ENCODE data around the gene NPY5R. TPM values are rescaled to one million over a fixed set of nuclear protein-coding genes. Genes with fewer than 3 reads are reported as not detected.

NPY5R gene
- total and polyA plus RNA-seq, 2 donors (not counting 3 experiments of a cell fraction or from before 2014, with no cell fraction given) = not detected

- Histone ChIP-seq H3K27ac (ENCODE audit: insufficient read depth, low read depth, low read length) (no peak overlapping the region), H3K9me3 (replicated peaks; ENCODE audit: control insufficient read depth, insufficient read depth, low read length) (no peaks in the 10 kb centered on the region), H3K9ac (replicated peaks; ENCODE audit: extremely low read depth, insufficient read depth, low read length) (no peak overlapping the region), H2AFZ (ENCODE audit: low read depth, low read length) (no peak overlapping the region), H3K4me1 (ENCODE audit: control insufficient read depth, extremely low read depth, insufficient read depth, low read length) (no peaks in the 10 kb centered on the region), H3K4me2 (ENCODE audit: insufficient read depth, low read length) (no peak overlapping the region), H3K4me3 (replicated peaks in 1 of 3; ENCODE audit: insufficient read depth in 1 of 3, low read depth in 1 of 3, low read length in 3 of 3) (no peak overlapping the region), H3K79me2 (ENCODE audit: control insufficient read depth, insufficient read depth, low read length) (no peaks in the 10 kb centered on the region), H4K20me1 (replicated peaks; ENCODE audit: control insufficient read depth, extremely low read depth, insufficient read depth, low read length) (no peaks in the 10 kb centered on the region), H3K27me3 (ENCODE audit: control insufficient read depth in 2 of 2, insufficient read depth in 2 of 2, low read length in 2 of 2) (no peaks in the 10 kb centered on the region), H3K9me1 (replicated peaks; ENCODE audit: control insufficient read depth, extremely low read depth, insufficient read depth, low read length) (no peaks in the 10 kb centered on the region), H3K36me3 (ENCODE audit: control insufficient read depth in 2 of 2, extremely low read depth in 1 of 2, insufficient read depth in 2 of 2, low read length in 2 of 2) (no peaks in the 10 kb centered on the region)
- no TSS peak for BruUV-seq (replicated peaks)
- POLR2A ChIA-PET = no interaction called here
- DNase-seq (ENCODE audit: low read depth, low spot score) = no peak
- CTCF ChIA-PET = no interaction called here
- FAIRE-seq = no peak
- intact Hi-C loops (cut with micrococcal nuclease) (no loop called here), dilution Hi-C loops (cut with MboI; ENCODE audit: extremely low pct_ligation_motif_present, low sequenced_read_pairs) (no loop called here)
- TF ChIP-seq POLR2AphosphoS5 (IDR thresholded peaks at IDR 0.05; ENCODE audit: insufficient read depth, low read depth, low read length) (no peak), MAX (IDR thresholded peaks at IDR 0.05; ENCODE audit: insufficient read depth, insufficient read length) (no peak), MYC (IDR thresholded peaks at IDR 0.05; ENCODE audit: low read depth, low read length) (no peak), POLR2A (IDR thresholded peaks at IDR 0.05; ENCODE audit: low read depth, low read length) (no peak), GATA2 (IDR thresholded peaks at IDR 0.05; ENCODE audit: insufficient read depth, insufficient read length, low read depth, low read length) (no peak), FOS (IDR thresholded peaks at IDR 0.05; ENCODE audit: borderline replicate concordance, insufficient read depth, low read length) (no peak), EZH2 (IDR thresholded peaks at IDR 0.05; ENCODE audit: borderline replicate concordance, low read depth, low read length, severe bottlenecking) (no peak), JUN (IDR thresholded peaks at IDR 0.05; ENCODE audit: borderline replicate concordance, insufficient read depth, insufficient read length, low read depth) (no peak)
- TF ChIP-seq, protein P1, sequence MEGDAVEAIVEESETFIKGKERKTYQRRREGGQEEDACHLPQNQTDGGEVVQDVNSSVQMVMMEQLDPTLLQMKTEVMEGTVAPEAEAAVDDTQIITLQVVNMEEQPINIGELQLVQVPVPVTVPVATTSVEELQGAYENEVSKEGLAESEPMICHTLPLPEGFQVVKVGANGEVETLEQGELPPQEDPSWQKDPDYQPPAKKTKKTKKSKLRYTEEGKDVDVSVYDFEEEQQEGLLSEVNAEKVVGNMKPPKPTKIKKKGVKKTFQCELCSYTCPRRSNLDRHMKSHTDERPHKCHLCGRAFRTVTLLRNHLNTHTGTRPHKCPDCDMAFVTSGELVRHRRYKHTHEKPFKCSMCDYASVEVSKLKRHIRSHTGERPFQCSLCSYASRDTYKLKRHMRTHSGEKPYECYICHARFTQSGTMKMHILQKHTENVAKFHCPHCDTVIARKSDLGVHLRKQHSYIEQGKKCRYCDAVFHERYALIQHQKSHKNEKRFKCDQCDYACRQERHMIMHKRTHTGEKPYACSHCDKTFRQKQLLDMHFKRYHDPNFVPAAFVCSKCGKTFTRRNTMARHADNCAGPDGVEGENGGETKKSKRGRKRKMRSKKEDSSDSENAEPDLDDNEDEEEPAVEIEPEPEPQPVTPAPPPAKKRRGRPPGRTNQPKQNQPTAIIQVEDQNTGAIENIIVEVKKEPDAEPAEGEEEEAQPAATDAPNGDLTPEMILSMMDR (IDR thresholded peaks at IDR 0.05; ENCODE audit: extremely low read depth in 1 of 2, insufficient read depth in 1 of 2, low read depth in 1 of 2, low read length in 2 of 2) = no peak
Observed at GRCh38 chr4:163391756-163392155, 48.1 kb downstream of the NPY5R start.
